ENCODE data around the gene SULT1C4. TPM values are rescaled to one million over a fixed set of nuclear protein-coding genes. Genes with fewer than 3 reads are reported as not detected.

Gene SULT1C4
- total and polyA plus RNA-seq, 2 of the 8 experiments (the other 6 are each of a cell fraction or from before 2014, with no cell fraction given), result 1.5 to 2.1 TPM

DNA sequence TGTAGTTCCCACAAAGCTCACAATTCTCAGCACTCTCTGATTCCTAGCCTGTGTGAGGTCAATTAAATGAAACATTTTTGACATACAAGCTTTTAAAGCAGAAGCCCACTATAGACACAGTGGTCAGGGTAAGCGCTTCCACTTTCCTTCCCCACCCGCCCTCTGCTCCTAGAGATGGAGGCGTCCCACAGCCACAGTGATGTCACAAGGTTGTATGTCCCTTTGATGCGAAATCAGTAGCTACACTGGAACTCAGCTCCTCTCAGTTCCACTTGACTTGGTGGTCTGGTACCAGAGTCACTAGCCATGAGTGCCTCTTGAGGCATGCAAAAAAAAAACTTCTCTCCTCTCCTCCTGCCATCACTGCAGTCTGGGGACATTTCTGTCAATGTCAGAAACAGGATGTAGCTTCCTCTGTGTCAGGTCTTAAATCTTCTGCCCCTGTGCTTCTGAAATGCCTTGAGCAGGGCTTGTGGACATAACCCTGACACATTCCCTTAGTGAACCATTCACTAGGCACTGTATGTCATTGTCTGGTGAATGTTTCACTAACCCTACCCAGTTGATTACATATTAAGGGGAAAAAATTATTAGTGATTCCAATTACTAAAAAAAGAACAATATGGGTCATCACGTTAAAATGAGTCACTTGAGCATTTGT lies 7.8 kb downstream of the SULT1C4 start:
- H3K4me1 ChIP-seq (replicated peaks in 1 of 4; ENCODE audit: control insufficient read depth in 3 of 4, insufficient read depth in 4 of 4, low read length in 3 of 4), result peaks cover 0 to 12% (median 7%) of the 10 kb centered on the region in 4 experiments; a peak in 3 of 7 replicates
- no peak overlapping the region for H3K23ac ChIP-seq (ENCODE audit: insufficient read length)
- H2BK15ac ChIP-seq (ENCODE audit: low read length), result no peak overlapping the region
- no peaks in the 10 kb centered on the region; the same call in 1 of the 2 replicates for H3K23me2 ChIP-seq (ENCODE audit: low read depth, low read length)
- H4K8ac ChIP-seq (ENCODE audit: extremely low read depth, insufficient read depth, low read length), result no peak overlapping the region
- no peak overlapping the region for H4K91ac ChIP-seq (replicated peaks; ENCODE audit: insufficient read length, low read length)
- CTCF ChIA-PET (ENCODE audit: partially characterized antibody), result interaction anchor here (0.6 to 2.3 kb wide), 7 partner anchors 9 to 251 kb away, joined by 3 to 7 read pairs (median 4); no protein-coding TSS in a partner anchor
- no peak overlapping the region for H3K14ac ChIP-seq (ENCODE audit: insufficient read length)
- POLR2A ChIA-PET (ENCODE audit: partially characterized antibody), result interaction anchor here (0.6 to 0.8 kb wide), 2 partner anchors 63 to 856 kb away, joined by 3 read pairs; partner anchors contain the start of gene GCC2
- no peak overlapping the region for H3K27ac ChIP-seq (ENCODE audit: low read depth, low read length)
- H3K4me2 ChIP-seq (ENCODE audit: insufficient read depth in 1 of 2, low read depth in 2 of 2, low read length in 2 of 2), result no peak overlapping the region
- no peak overlapping the region for H3K56ac ChIP-seq (replicated peaks; ENCODE audit: insufficient read length, low read depth, low read length)
- no peaks in the 10 kb centered on the region; a peak in 1 of 8 replicates for H3K36me3 ChIP-seq (ENCODE audit: control insufficient read depth in 2 of 4, insufficient read depth in 4 of 4, low read length in 3 of 4)
- 0 out of 2 replicates have a peak overlapping the region, but pooled peaks have one; percentile 3 for H2BK20ac ChIP-seq (ENCODE audit: low read length)
- no peaks in the 10 kb centered on the region for H3K27me3 ChIP-seq (replicated peaks in 1 of 4; ENCODE audit: control insufficient read depth in 3 of 4, extremely low read depth in 1 of 4, insufficient read depth in 3 of 4, low read length in 3 of 4)
- no peaks in the 10 kb centered on the region for H3K79me2 ChIP-seq (ENCODE audit: control insufficient read depth in 1 of 2, insufficient read depth in 2 of 2, low read length in 2 of 2)
- no peak overlapping the region for H3K4ac ChIP-seq (replicated peaks; ENCODE audit: insufficient read length, low read depth, low read length)
- H2AK5ac ChIP-seq (ENCODE audit: low read depth, low read length), result no peak overlapping the region
- H2AFZ ChIP-seq (ENCODE audit: low read length), result no peak overlapping the region
- no peak overlapping the region for H3K9ac ChIP-seq (replicated peaks in 1 of 4; ENCODE audit: extremely low read depth in 1 of 4, low read depth in 3 of 4, low read length in 3 of 4)
- H4K20me1 ChIP-seq (replicated peaks in 1 of 2; ENCODE audit: control insufficient read depth in 1 of 2, insufficient read depth in 2 of 2, low read length in 2 of 2), result no peaks in the 10 kb centered on the region
- H2BK120ac ChIP-seq (replicated peaks; ENCODE audit: low read depth, low read length), result no peak overlapping the region
- WGBS, 2 experiments (ENCODE audit: extremely low coverage in 1 of 2, insufficient coverage in 1 of 2, insufficient read length in 1 of 2, insufficient replicate concordance in 2 of 2, low coverage in 1 of 2, low lambda C conversion rate in 2 of 2, missing lambda C conversion rate in 1 of 2), result 92% methylated on average over 5 of the region's 5 CpGs; no CpG with 5 or more reads in 1 of the 2 experiments
- DNase-seq (ENCODE audit: low read depth in 1 of 2, low spot score in 2 of 2) (no peak), FAIRE-seq (no peak)
- H2BK5ac ChIP-seq (ENCODE audit: low read depth, low read length), result no peak overlapping the region
- no peak overlapping the region for H4K5ac ChIP-seq (ENCODE audit: insufficient read length, low read depth, low read length)
- peak overlapping the region; percentile 50; the same call in 1 of the 2 replicates for H2BK12ac ChIP-seq (ENCODE audit: low read depth, low read length)
- H3K18ac ChIP-seq (ENCODE audit: extremely low read depth, low read length), result no peak overlapping the region
- no peaks in the 10 kb centered on the region for H3K79me1 ChIP-seq (ENCODE audit: low read depth, low read length)
- no peak for TF ChIP-seq NANOG (IDR thresholded peaks at IDR 0.05; ENCODE audit: insufficient read depth, low read depth, low read length, poor library complexity, severe bottlenecking)
- TF ChIP-seq, protein P1, sequence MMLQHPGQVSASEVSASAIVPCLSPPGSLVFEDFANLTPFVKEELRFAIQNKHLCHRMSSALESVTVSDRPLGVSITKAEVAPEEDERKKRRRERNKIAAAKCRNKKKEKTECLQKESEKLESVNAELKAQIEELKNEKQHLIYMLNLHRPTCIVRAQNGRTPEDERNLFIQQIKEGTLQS (IDR thresholded peaks at IDR 0.05; ENCODE audit: insufficient read depth, low read depth, low read length), result no peak
- TF ChIP-seq SUZ12 (IDR thresholded peaks at IDR 0.05; ENCODE audit: low read length), result no peak
- TF ChIP-seq SP2 (IDR thresholded peaks at IDR 0.05; ENCODE audit: low read length), result no peak
- no peak for TF ChIP-seq SP4 (IDR thresholded peaks at IDR 0.05; ENCODE audit: low read length)
- no peak for TF ChIP-seq SIX5 (IDR thresholded peaks at IDR 0.05; ENCODE audit: low read depth, low read length)
- TF ChIP-seq RAD21 (IDR thresholded peaks at IDR 0.05 in 1 of 2, conservative IDR thresholded peaks at IDR 0.05 in 1 of 2; ENCODE audit: low read depth in 2 of 2, low read length in 2 of 2), result no peak
- TF ChIP-seq ZNF274 (IDR thresholded peaks at IDR 0.05; ENCODE audit: borderline replicate concordance, extremely low read depth, low read length), result no peak
- H3K4me3 ChIP-seq (ENCODE audit: extremely low read depth in 1 of 4, insufficient read depth in 2 of 4, low read depth in 3 of 4, low read length in 4 of 4), result no peak overlapping the region
- H3K9me3 ChIP-seq (ENCODE audit: insufficient read depth in 2 of 2, low read depth in 1 of 2, low read length in 1 of 2), result no peaks in the 10 kb centered on the region

Data from H1 (cell line).